WTC11 (cell line): ENCODE measurements around the gene ATF7. TPM values are rescaled to one million over a fixed set of nuclear protein-coding genes. Genes with fewer than 3 reads are reported as not detected.

Experiments
- ATAC-seq: fragments of 200-7000 bp; cut with Tn5 transposase; 2 replicates; pipeline ENCODE4 v1.10.0; 2021; ENCODE audit warnings: mild to moderate bottlenecking, moderate library complexity
- CTCF ChIA-PET: fragments of 300-600 bp; sonication (Branson Sonifier 250); formaldehyde crosslinking; loops from one replicate; lab custom pipeline; 2021; ENCODE audit warnings: antibody characterized with exemption; lab: Charles Lee
- POLR2A ChIA-PET: fragments of 350-600 bp; sonication (Branson Sonifier 250); formaldehyde crosslinking; loops from one replicate; lab custom pipeline; 2021; ENCODE audit warnings: antibody characterized with exemption; lab: Charles Lee
- DNase-seq: peaks from one replicate; pipeline ENCODE4 v3.0.0; 2021; ENCODE audit warnings: low spot score
- H3K27ac Mint-ChIP-seq: 2 replicates; pipeline ENCODE4 v1.8.0; 2021; ENCODE audit warnings: mixed read lengths
- H3K27me3 Mint-ChIP-seq: 2 replicates; pipeline ENCODE4 v1.8.0; 2021; ENCODE audit warnings: low read depth, mild to moderate bottlenecking, moderate library complexity, mixed read lengths
- H3K36me3 Mint-ChIP-seq: 2 replicates; pipeline ENCODE4 v1.8.0; 2021; ENCODE audit warnings: mixed read lengths
- H3K4me1 Mint-ChIP-seq: 2 replicates; pipeline ENCODE4 v1.8.0; 2022; ENCODE audit warnings: mixed read lengths
- H3K4me3 Mint-ChIP-seq: 2 replicates; pipeline ENCODE4 v1.8.0; 2021; ENCODE audit warnings: mild to moderate bottlenecking, moderate library complexity, mixed read lengths
- H3K9me3 Mint-ChIP-seq: 2 replicates; pipeline ENCODE4 v1.8.0; 2021; ENCODE audit warnings: mixed read lengths
- ESRRA ChIP-seq: sonication (generic); formaldehyde crosslinking; IDR thresholded peaks from 2 replicates; pipeline ENCODE4 v1.8.1; 2022; ENCODE audit warnings: mild to moderate bottlenecking, missing genetic modification reagents, borderline replicate concordance
- FOXJ3 ChIP-seq: sonication (generic); formaldehyde crosslinking; IDR thresholded peaks from 2 replicates; pipeline ENCODE4 v1.9.0; 2021; ENCODE audit warnings: missing genetic modification reagents, mild to moderate bottlenecking, borderline replicate concordance
- GRHL2 ChIP-seq: fragments of 250-450 bp; sonication (Bioruptor Pico); IDR thresholded peaks from 2 replicates; pipeline ENCODE4 v1.8.0; 2022; ENCODE audit warnings: mild to moderate bottlenecking, moderate library complexity; ENCODE audit not compliant: insufficient replicate concordance, severe bottlenecking
- IRF2 ChIP-seq: sonication (generic); formaldehyde crosslinking; IDR thresholded peaks from 2 replicates; pipeline ENCODE4 v1.8.0; 2022; ENCODE audit warnings: low read depth, missing genetic modification reagents, borderline replicate concordance
- JAZF1 ChIP-seq: fragments of 250-450 bp; sonication (Bioruptor Pico); IDR thresholded peaks from 2 replicates; pipeline ENCODE4 v1.9.0; 2021; ENCODE audit warnings: moderate library complexity, mild to moderate bottlenecking, inconsistent platforms
- MXD4 ChIP-seq: fragments of 250-450 bp; sonication (Bioruptor Pico); IDR thresholded peaks from 2 replicates; pipeline ENCODE4 v1.8.0; 2021; ENCODE audit warnings: mild to moderate bottlenecking, moderate library complexity, borderline replicate concordance
- NFE2L1 ChIP-seq: sonication (generic); formaldehyde crosslinking; IDR thresholded peaks from 2 replicates; pipeline ENCODE4 v1.8.1; 2023; ENCODE audit warnings: missing genetic modification reagents
- OVOL2 ChIP-seq: fragments of 250-450 bp; sonication (Bioruptor Pico); IDR thresholded peaks from 2 replicates; pipeline ENCODE4 v1.9.0; 2021; ENCODE audit warnings: mild to moderate bottlenecking, borderline replicate concordance
- PRRX2 ChIP-seq: fragments of 250-450 bp; sonication (Bioruptor Pico); IDR thresholded peaks from 2 replicates; pipeline ENCODE4 v1.8.0; 2021; ENCODE audit warnings: mild to moderate bottlenecking
- RORB ChIP-seq: fragments of 250-450 bp; sonication (Bioruptor Pico); IDR thresholded peaks from 2 replicates; pipeline ENCODE4 v1.9.0; 2021; ENCODE audit warnings: mild to moderate bottlenecking
- SMAD4 ChIP-seq: sonication (generic); formaldehyde crosslinking; IDR thresholded peaks from 2 replicates; pipeline ENCODE4 v1.8.0; 2022; ENCODE audit warnings: mild to moderate bottlenecking, missing genetic modification reagents
- ZNF219 ChIP-seq: sonication (generic); formaldehyde crosslinking; IDR thresholded peaks from 2 replicates; pipeline ENCODE4 v1.8.0; 2023; ENCODE audit warnings: missing genetic modification reagents, mild to moderate bottlenecking, borderline replicate concordance
- ZNF671 ChIP-seq: fragments of 250-450 bp; sonication (Bioruptor Pico); IDR thresholded peaks from 2 replicates; pipeline ENCODE4 v1.8.0; 2021; ENCODE audit warnings: mild to moderate bottlenecking
- total RNA-seq: library from RNA; stranded (reverse); gene quantifications from 3 replicates; pipeline ENCODE4 v1.2.3, GENCODE V29; 2021
- TF ChIP-seq, protein P1 (sequence below): fragments of 250-450 bp; sonication (Bioruptor Pico); IDR thresholded peaks from 2 replicates; pipeline ENCODE4 v1.9.0; 2021; ENCODE audit warnings: mild to moderate bottlenecking, borderline replicate concordance
- TF ChIP-seq, protein P2 (sequence below): fragments of 250-450 bp; sonication (Bioruptor Pico); IDR thresholded peaks from 2 replicates; pipeline ENCODE4 v1.9.0; 2021; ENCODE audit warnings: moderate library complexity, mild to moderate bottlenecking, inconsistent platforms, borderline replicate concordance
- TF ChIP-seq, protein P3 (sequence below): sonication (generic); formaldehyde crosslinking; conservative IDR thresholded peaks from 2 replicates; pipeline ENCODE4 v1.8.1; 2023; ENCODE audit warnings: mild to moderate bottlenecking, low read depth, missing genetic modification reagents, moderate library complexity
- TF ChIP-seq, protein P4 (sequence below): sonication (generic); formaldehyde crosslinking; IDR thresholded peaks from 2 replicates; pipeline ENCODE4 v1.8.1; 2023; ENCODE audit warnings: mild to moderate bottlenecking, moderate library complexity, missing genetic modification reagents
- TF ChIP-seq, protein P5 (sequence below): sonication (generic); formaldehyde crosslinking; IDR thresholded peaks from 2 replicates; pipeline ENCODE4 v1.8.1; 2022; ENCODE audit warnings: missing genetic modification reagents, borderline replicate concordance
- TF ChIP-seq, protein P6 (sequence below): sonication (generic); formaldehyde crosslinking; IDR thresholded peaks from 2 replicates; pipeline ENCODE4 v1.8.0; 2023; ENCODE audit warnings: missing genetic modification reagents

Gene ATF7
- total RNA-seq, 1 experiment from 2014 or later, result 16.3 TPM

DNA sequence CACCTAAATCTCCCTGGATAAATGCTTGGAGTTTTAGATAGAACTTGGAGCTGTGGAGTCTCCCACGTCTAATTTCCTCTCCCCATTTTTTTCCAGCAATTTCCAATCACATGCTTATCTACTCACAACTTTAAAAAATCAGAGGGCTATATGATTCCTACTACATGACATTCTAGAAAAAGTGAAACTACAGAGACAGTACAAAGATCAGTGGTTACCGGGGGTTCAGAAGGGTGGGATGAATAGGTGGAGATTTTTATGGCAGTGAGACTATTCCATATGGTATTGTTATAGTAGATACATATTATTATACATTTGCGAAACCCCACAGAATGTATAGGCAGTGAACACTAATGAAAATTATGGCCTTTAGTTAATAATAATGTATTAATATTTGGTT lies 35.5 kb downstream of the ATF7 start:
- H3K4me1 Mint-ChIP-seq, result peaks cover 21% of the 10 kb centered on the region
- CTCF ChIA-PET, result interaction anchor here (1.8 kb wide), 1 partner anchor 47 kb away, joined by 10 read pairs; no protein-coding TSS in a partner anchor

More for the DNA sequence above, 35.5 kb downstream of the ATF7 start:
- H3K27ac Mint-ChIP-seq, result no peak overlapping the region
- H3K27me3 Mint-ChIP-seq, result no peaks in the 10 kb centered on the region
- H3K4me3 Mint-ChIP-seq, result no peak overlapping the region
- H3K36me3 Mint-ChIP-seq, result no peaks in the 10 kb centered on the region
- POLR2A ChIA-PET, result no interaction called here
- ATAC-seq, result no peak
- H3K9me3 Mint-ChIP-seq, result no peaks in the 10 kb centered on the region
- TF ChIP-seq, protein P1, sequence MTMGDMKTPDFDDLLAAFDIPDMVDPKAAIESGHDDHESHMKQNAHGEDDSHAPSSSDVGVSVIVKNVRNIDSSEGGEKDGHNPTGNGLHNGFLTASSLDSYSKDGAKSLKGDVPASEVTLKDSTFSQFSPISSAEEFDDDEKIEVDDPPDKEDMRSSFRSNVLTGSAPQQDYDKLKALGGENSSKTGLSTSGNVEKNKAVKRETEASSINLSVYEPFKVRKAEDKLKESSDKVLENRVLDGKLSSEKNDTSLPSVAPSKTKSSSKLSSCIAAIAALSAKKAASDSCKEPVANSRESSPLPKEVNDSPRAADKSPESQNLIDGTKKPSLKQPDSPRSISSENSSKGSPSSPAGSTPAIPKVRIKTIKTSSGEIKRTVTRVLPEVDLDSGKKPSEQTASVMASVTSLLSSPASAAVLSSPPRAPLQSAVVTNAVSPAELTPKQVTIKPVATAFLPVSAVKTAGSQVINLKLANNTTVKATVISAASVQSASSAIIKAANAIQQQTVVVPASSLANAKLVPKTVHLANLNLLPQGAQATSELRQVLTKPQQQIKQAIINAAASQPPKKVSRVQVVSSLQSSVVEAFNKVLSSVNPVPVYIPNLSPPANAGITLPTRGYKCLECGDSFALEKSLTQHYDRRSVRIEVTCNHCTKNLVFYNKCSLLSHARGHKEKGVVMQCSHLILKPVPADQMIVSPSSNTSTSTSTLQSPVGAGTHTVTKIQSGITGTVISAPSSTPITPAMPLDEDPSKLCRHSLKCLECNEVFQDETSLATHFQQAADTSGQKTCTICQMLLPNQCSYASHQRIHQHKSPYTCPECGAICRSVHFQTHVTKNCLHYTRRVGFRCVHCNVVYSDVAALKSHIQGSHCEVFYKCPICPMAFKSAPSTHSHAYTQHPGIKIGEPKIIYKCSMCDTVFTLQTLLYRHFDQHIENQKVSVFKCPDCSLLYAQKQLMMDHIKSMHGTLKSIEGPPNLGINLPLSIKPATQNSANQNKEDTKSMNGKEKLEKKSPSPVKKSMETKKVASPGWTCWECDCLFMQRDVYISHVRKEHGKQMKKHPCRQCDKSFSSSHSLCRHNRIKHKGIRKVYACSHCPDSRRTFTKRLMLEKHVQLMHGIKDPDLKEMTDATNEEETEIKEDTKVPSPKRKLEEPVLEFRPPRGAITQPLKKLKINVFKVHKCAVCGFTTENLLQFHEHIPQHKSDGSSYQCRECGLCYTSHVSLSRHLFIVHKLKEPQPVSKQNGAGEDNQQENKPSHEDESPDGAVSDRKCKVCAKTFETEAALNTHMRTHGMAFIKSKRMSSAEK, result no peak
- TF ChIP-seq RORB, result no peak
- TF ChIP-seq, protein P2, sequence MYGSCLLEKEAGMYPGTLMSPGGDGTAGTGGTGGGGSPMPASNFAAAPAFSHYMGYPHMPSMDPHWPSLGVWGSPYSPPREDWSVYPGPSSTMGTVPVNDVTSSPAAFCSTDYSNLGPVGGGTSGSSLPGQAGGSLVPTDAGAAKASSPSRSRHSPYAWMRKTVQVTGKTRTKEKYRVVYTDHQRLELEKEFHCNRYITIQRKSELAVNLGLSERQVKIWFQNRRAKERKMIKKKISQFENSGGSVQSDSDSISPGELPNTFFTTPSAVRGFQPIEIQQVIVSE (CRISPR knock-in tag), result no peak
- TF ChIP-seq, protein P3, sequence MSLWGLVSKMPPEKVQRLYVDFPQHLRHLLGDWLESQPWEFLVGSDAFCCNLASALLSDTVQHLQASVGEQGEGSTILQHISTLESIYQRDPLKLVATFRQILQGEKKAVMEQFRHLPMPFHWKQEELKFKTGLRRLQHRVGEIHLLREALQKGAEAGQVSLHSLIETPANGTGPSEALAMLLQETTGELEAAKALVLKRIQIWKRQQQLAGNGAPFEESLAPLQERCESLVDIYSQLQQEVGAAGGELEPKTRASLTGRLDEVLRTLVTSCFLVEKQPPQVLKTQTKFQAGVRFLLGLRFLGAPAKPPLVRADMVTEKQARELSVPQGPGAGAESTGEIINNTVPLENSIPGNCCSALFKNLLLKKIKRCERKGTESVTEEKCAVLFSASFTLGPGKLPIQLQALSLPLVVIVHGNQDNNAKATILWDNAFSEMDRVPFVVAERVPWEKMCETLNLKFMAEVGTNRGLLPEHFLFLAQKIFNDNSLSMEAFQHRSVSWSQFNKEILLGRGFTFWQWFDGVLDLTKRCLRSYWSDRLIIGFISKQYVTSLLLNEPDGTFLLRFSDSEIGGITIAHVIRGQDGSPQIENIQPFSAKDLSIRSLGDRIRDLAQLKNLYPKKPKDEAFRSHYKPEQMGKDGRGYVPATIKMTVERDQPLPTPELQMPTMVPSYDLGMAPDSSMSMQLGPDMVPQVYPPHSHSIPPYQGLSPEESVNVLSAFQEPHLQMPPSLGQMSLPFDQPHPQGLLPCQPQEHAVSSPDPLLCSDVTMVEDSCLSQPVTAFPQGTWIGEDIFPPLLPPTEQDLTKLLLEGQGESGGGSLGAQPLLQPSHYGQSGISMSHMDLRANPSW (CRISPR knock-in tag), result no peak
- TF ChIP-seq, protein P4, sequence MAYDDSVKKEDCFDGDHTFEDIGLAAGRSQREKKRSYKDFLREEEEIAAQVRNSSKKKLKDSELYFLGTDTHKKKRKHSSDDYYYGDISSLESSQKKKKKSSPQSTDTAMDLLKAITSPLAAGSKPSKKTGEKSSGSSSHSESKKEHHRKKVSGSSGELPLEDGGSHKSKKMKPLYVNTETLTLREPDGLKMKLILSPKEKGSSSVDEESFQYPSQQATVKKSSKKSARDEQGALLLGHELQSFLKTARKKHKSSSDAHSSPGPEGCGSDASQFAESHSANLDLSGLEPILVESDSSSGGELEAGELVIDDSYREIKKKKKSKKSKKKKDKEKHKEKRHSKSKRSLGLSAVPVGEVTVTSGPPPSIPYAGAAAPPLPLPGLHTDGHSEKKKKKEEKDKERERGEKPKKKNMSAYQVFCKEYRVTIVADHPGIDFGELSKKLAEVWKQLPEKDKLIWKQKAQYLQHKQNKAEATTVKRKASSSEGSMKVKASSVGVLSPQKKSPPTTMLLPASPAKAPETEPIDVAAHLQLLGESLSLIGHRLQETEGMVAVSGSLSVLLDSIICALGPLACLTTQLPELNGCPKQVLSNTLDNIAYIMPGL (CRISPR knock-in tag), result no peak
- no peak for TF ChIP-seq ZNF671 (CRISPR knock-in tag)
- TF ChIP-seq ZNF219, result no peak
- no peak for TF ChIP-seq IRF2 (CRISPR knock-in tag)
- no peak for TF ChIP-seq FOXJ3 (CRISPR knock-in tag)
- no peak for TF ChIP-seq MXD4 (CRISPR knock-in tag)
- TF ChIP-seq NFE2L1, result no peak
- TF ChIP-seq GRHL2 (CRISPR knock-in tag), result no peak
- TF ChIP-seq SMAD4 (CRISPR knock-in tag), result no peak
- TF ChIP-seq, protein P5, sequence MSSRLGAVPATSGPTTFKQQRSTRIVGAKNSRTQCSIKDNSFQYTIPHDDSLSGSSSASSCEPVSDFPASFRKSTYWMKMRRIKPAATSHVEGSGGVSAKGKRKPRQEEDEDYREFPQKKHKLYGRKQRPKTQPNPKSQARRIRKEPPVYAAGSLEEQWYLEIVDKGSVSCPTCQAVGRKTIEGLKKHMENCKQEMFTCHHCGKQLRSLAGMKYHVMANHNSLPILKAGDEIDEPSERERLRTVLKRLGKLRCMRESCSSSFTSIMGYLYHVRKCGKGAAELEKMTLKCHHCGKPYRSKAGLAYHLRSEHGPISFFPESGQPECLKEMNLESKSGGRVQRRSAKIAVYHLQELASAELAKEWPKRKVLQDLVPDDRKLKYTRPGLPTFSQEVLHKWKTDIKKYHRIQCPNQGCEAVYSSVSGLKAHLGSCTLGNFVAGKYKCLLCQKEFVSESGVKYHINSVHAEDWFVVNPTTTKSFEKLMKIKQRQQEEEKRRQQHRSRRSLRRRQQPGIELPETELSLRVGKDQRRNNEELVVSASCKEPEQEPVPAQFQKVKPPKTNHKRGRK, result no peak
- no peak for TF ChIP-seq OVOL2 (CRISPR knock-in tag)
- no peak for TF ChIP-seq JAZF1 (CRISPR knock-in tag)
- no peak for TF ChIP-seq ESRRA (CRISPR knock-in tag)
- no peak for TF ChIP-seq PRRX2 (CRISPR knock-in tag)
- TF ChIP-seq, protein P6, sequence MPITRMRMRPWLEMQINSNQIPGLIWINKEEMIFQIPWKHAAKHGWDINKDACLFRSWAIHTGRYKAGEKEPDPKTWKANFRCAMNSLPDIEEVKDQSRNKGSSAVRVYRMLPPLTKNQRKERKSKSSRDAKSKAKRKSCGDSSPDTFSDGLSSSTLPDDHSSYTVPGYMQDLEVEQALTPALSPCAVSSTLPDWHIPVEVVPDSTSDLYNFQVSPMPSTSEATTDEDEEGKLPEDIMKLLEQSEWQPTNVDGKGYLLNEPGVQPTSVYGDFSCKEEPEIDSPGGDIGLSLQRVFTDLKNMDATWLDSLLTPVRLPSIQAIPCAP (CRISPR knock-in tag), result no peak
- DNase-seq, result no peak
